Neural progenitor cell (in vitro differentiated cells): ENCODE measurements around the gene LOXL1. TPM values are rescaled to one million over a fixed set of nuclear protein-coding genes. Genes with fewer than 3 reads are reported as not detected.

Experiments
- DNase-seq: peaks from one replicate; pipeline ENCODE4 v3.0.0-alpha.2; 2016; ENCODE audit warnings: low spot score
- H2AFZ ChIP-seq: fragments of 200-600 bp; sonication (generic); replicated peaks from 2 replicates; pipeline ENCODE4 v1.6.1; 2016; ENCODE audit warnings: antibody characterized with exemption
- H3F3A ChIP-seq: fragments of 200-600 bp; sonication (generic); 2 replicates; pipeline ENCODE4 v1.6.1; 2016; ENCODE audit warnings: antibody characterized with exemption, low read depth
- H3K27ac ChIP-seq: fragments of 200-600 bp; sonication (generic); 2 replicates; pipeline ENCODE4 v1.5.1; 2016; ENCODE audit warnings: mild to moderate bottlenecking
- H3K27me3 ChIP-seq: fragments of 200-600 bp; sonication (generic); 2 replicates; pipeline ENCODE4 v1.6.1; 2016; ENCODE audit warnings: mild to moderate bottlenecking, moderate library complexity
- H3K36me3 ChIP-seq: fragments of 200-600 bp; sonication (generic); 2 replicates; pipeline ENCODE4 v1.5.1; 2016
- H3K4me1 ChIP-seq: fragments of 200-600 bp; sonication (generic); 2 replicates; pipeline ENCODE4 v1.6.1; 2016; ENCODE audit warnings: mixed run types
- H3K4me2 ChIP-seq: fragments of 200-600 bp; sonication (generic); 2 replicates; pipeline ENCODE4 v1.6.1; 2016
- H3K4me3 ChIP-seq: fragments of 200-600 bp; sonication (generic); 2 replicates; pipeline ENCODE4 v1.5.1; 2016
- H3K79me2 ChIP-seq: fragments of 200-600 bp; sonication (generic); 2 replicates; pipeline ENCODE4 v1.6.1; 2016; ENCODE audit warnings: low read depth
- H3K9ac ChIP-seq: fragments of 200-600 bp; sonication (generic); 2 replicates; pipeline ENCODE4 v1.6.1; 2016
- H3K9me3 ChIP-seq: fragments of 200-600 bp; sonication (generic); 2 replicates; pipeline ENCODE4 v1.5.1; 2016; ENCODE audit warnings: low read depth
- H4K20me1 ChIP-seq: fragments of 200-600 bp; sonication (generic); 2 replicates; pipeline ENCODE4 v1.6.1; 2016; ENCODE audit warnings: low read depth
- H3K27ac Mint-ChIP-seq: 3 replicates; pipeline ENCODE4 v1.8.0; 2021; ENCODE audit warnings: mixed read lengths
- H3K27me3 Mint-ChIP-seq: 2 replicates; pipeline ENCODE4 v1.8.0; 2022; ENCODE audit warnings: low read depth, mild to moderate bottlenecking, inconsistent platforms, moderate library complexity, mixed read lengths; ENCODE audit not compliant: insufficient read depth
- H3K36me3 Mint-ChIP-seq: 3 replicates; pipeline ENCODE4 v1.8.0; 2021; ENCODE audit warnings: mixed read lengths
- H3K4me1 Mint-ChIP-seq: 3 replicates; pipeline ENCODE4 v1.8.0; 2021; ENCODE audit warnings: mixed read lengths
- H3K4me3 Mint-ChIP-seq: 3 replicates; pipeline ENCODE4 v1.8.0; 2021; ENCODE audit warnings: mild to moderate bottlenecking, moderate library complexity, mixed read lengths
- H3K9me3 Mint-ChIP-seq: 3 replicates; pipeline ENCODE4 v1.8.0; 2020; ENCODE audit warnings: mixed read lengths
- EZH2 ChIP-seq: fragments of 200-600 bp; sonication (generic); IDR thresholded peaks from 2 replicates; pipeline ENCODE4 v1.6.1; 2017; ENCODE audit warnings: antibody characterized with exemption, mild to moderate bottlenecking, moderate library complexity
- EZH2phosphoT487 ChIP-seq: fragments of 200-600 bp; sonication (generic); IDR thresholded peaks from 2 replicates; pipeline ENCODE4 v1.6.1; 2017; ENCODE audit warnings: antibody characterized with exemption
- total RNA-seq: library from RNA; depleted of rRNA; stranded (reverse); fragments of >200 nt; gene quantifications from 2 replicates; pipeline ENCODE4 v1.2.3, GENCODE V29; 2015; ENCODE audit warnings: low replicate concordance
- TF ChIP-seq, protein P1 (sequence below): fragments of 200-600 bp; sonication (generic); IDR thresholded peaks from 2 replicates; pipeline ENCODE4 v1.5.1; 2017; ENCODE audit warnings: antibody characterized with exemption, mild to moderate bottlenecking

LOXL1 gene
- total RNA-seq, 1 donor from 2014 or later: 5.3 TPM

DNA sequence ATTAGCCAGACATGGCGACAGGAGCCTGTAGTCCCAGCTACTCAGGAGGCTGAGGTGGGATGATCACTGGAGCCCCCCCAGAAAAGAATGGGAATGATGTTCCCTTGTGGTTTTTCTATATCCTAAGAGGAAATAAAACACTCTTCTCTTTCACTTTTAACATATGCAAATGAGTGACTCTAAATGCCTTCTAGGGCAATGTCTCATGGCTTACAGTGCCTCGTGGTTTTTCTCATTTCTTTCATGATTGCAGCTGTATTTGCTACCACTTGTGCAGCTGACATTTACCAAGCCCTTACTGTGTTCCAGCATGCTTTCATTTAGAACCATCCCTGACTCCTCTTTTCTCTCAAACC lies 39.5 kb downstream of the LOXL1 start:
- Mint-ChIP-seq H3K27ac (no peak overlapping the region), H3K36me3 (no peaks in the 10 kb centered on the region), H3K27me3 (peaks cover 9% of the 10 kb centered on the region), H3K9me3 (no peaks in the 10 kb centered on the region), H3K4me1 (peaks cover 19% of the 10 kb centered on the region), H3K4me3 (no peak overlapping the region)
- no peaks in the 10 kb centered on the region for H3K36me3 ChIP-seq
- TF ChIP-seq EZH2 (no peak), EZH2phosphoT487 (no peak)
- TF ChIP-seq, protein P1, sequence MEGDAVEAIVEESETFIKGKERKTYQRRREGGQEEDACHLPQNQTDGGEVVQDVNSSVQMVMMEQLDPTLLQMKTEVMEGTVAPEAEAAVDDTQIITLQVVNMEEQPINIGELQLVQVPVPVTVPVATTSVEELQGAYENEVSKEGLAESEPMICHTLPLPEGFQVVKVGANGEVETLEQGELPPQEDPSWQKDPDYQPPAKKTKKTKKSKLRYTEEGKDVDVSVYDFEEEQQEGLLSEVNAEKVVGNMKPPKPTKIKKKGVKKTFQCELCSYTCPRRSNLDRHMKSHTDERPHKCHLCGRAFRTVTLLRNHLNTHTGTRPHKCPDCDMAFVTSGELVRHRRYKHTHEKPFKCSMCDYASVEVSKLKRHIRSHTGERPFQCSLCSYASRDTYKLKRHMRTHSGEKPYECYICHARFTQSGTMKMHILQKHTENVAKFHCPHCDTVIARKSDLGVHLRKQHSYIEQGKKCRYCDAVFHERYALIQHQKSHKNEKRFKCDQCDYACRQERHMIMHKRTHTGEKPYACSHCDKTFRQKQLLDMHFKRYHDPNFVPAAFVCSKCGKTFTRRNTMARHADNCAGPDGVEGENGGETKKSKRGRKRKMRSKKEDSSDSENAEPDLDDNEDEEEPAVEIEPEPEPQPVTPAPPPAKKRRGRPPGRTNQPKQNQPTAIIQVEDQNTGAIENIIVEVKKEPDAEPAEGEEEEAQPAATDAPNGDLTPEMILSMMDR: no peak
- H4K20me1 ChIP-seq: no peaks in the 10 kb centered on the region
- no peak overlapping the region for H3K4me3 ChIP-seq
- peaks cover 7% of the 10 kb centered on the region for H3K4me1 ChIP-seq
- H3K79me2 ChIP-seq: no peaks in the 10 kb centered on the region
- H3F3A ChIP-seq: peaks cover 7% of the 10 kb centered on the region
- H2AFZ ChIP-seq: no peak overlapping the region
- no peak for DNase-seq
- H3K4me2 ChIP-seq: no peak overlapping the region
- no peak overlapping the region for H3K9ac ChIP-seq
- no peaks in the 10 kb centered on the region for H3K27me3 ChIP-seq
- no peaks in the 10 kb centered on the region for H3K9me3 ChIP-seq
- H3K27ac ChIP-seq: no peak overlapping the region

DNA sequence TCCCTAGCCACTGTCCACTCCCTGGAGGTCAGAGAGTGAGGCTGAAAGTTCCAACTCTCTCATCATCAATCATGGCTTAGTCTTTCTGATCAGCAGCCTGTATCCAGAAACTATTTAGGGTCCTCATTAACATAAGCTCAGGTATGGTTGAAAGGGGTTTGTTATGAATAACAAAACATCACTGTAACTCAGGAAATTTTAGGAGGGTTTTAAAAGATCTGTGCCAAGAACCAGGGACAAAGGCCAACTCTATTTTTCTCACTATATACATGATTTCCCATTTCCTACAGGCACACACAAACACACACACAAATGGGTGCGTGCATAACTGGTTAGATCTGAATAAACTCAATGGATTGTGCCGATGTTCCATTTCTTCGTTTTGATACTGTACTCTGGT lies 42.2 kb downstream of the LOXL1 start:
- Histone ChIP-seq H3K4me2 (no peak overlapping the region), H3F3A (peaks cover 7% of the 10 kb centered on the region), H2AFZ (no peak overlapping the region), H3K27me3 (peaks cover 14% of the 10 kb centered on the region), H4K20me1 (no peaks in the 10 kb centered on the region), H3K36me3 (no peaks in the 10 kb centered on the region), H3K27ac (no peak overlapping the region), H3K9me3 (no peaks in the 10 kb centered on the region), H3K79me2 (no peaks in the 10 kb centered on the region), H3K9ac (no peak overlapping the region), H3K4me1 (peaks cover 10% of the 10 kb centered on the region), H3K4me3 (no peak overlapping the region)
- no peak for DNase-seq
- Mint-ChIP-seq H3K36me3 (no peaks in the 10 kb centered on the region), H3K27me3 (peaks cover 10% of the 10 kb centered on the region), H3K4me3 (no peak overlapping the region), H3K4me1 (peaks cover 22% of the 10 kb centered on the region), H3K9me3 (no peaks in the 10 kb centered on the region), H3K27ac (no peak overlapping the region)
- TF ChIP-seq EZH2 (no peak), EZH2phosphoT487 (no peak)
- TF ChIP-seq, protein P1: no peak

DNA sequence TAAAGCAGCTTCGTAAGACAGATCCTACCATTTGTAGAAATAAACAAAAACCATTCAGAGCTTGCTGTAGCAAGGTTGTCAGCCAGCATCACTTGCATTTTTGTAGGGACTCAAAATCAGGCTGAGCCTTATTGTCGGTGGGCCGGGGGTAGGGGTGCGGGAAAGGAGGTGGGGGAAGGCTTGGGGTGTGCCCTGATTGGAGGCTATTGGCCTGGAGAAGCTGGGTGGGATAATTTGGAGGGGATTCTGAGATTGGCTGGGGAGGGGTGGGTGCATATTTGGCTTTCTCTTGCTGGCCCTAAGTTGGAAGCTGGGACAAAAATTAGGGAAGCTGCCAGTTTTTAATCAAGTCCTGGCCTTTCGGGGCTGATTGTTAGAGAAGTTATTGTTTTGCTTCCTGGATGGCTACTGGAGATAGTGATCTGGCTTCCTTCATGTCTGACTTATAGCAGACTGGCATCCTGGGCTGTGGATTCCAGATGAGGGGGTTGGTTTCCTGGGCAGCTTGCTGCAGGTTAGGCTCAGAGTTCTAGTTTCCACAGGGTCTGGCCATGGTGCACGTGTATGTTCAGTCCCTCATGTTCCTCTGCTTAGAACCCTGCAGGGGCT lies 43.0 kb downstream of the LOXL1 start:
- H2AFZ ChIP-seq: no peak overlapping the region

More for the DNA sequence above, 43.0 kb downstream of the LOXL1 start:
- no peak overlapping the region for H3K9ac ChIP-seq
- no peaks in the 10 kb centered on the region for H3K36me3 ChIP-seq
- Mint-ChIP-seq H3K4me3 (no peak overlapping the region), H3K9me3 (no peaks in the 10 kb centered on the region), H3K27ac (no peak overlapping the region), H3K27me3 (peaks cover 10% of the 10 kb centered on the region), H3K36me3 (no peaks in the 10 kb centered on the region), H3K4me1 (peaks cover 22% of the 10 kb centered on the region)
- no peaks in the 10 kb centered on the region for H4K20me1 ChIP-seq
- peaks cover 10% of the 10 kb centered on the region for H3K4me1 ChIP-seq
- H3F3A ChIP-seq: peaks cover 7% of the 10 kb centered on the region
- TF ChIP-seq EZH2 (no peak), EZH2phosphoT487 (no peak)
- TF ChIP-seq, protein P1: no peak
- no peaks in the 10 kb centered on the region for H3K79me2 ChIP-seq
- H3K9me3 ChIP-seq: no peaks in the 10 kb centered on the region
- no peak overlapping the region for H3K4me3 ChIP-seq
- H3K27ac ChIP-seq: no peak overlapping the region
- peaks cover 14% of the 10 kb centered on the region for H3K27me3 ChIP-seq
- no peak for DNase-seq
- no peak overlapping the region for H3K4me2 ChIP-seq
